ENCODE measurements around the gene CTU2.

The CTU2 gene

GRCh38 chr16:88685156-88686061 lies 20.9 kb upstream of the CTU2 start:
- no peak for TF ChIP-seq CREB1 (IDR thresholded peaks at IDR 0.05; ENCODE audit: low read depth)
- TF ChIP-seq ZBTB7A (IDR thresholded peaks at IDR 0.05; ENCODE audit: low read depth): peak; percentile 20

- no peak for TF ChIP-seq NFIC (IDR thresholded peaks at IDR 0.05)
- TF ChIP-seq YY1 (IDR thresholded peaks at IDR 0.05; ENCODE audit: low read depth): no peak
- no peak for TF ChIP-seq MAX (IDR thresholded peaks at IDR 0.05)
- peak; percentile 11; the same call in 1 of the 2 replicates for TF ChIP-seq TCF12 (IDR thresholded peaks at IDR 0.05; ENCODE audit: low read depth)
- no peak for TF ChIP-seq TEAD4 (IDR thresholded peaks at IDR 0.05)
- no peak; the same call in 1 of the 2 replicates for TF ChIP-seq ZBTB7A (IDR thresholded peaks at IDR 0.05; ENCODE audit: low read depth)
- TF ChIP-seq FOXM1 (IDR thresholded peaks at IDR 0.05; ENCODE audit: borderline replicate concordance, low read depth): no peak
These were observed 20.3 kb upstream of the CTU2 start for GRCh38 chr16:88686062-88686438.

- TF ChIP-seq NFIC (IDR thresholded peaks at IDR 0.05) (0 out of 2 replicates have a peak, but pooled peaks have one; percentile 13), CREB1 (IDR thresholded peaks at IDR 0.05; ENCODE audit: low read depth) (no peak), TAF1 (IDR thresholded peaks at IDR 0.05; ENCODE audit: low read depth) (peak; percentile 33; the same call in 1 of the 2 replicates), MAX (IDR thresholded peaks at IDR 0.05) (peak; percentile 69), EGR1 (IDR thresholded peaks at IDR 0.05) (peak; percentile 76)
These were observed 19.7 kb upstream of the CTU2 start, which contains the start of gene SNAI3 for GRCh38 chr16:88686439-88687253. Gene SNAI3, minus strand, starts transcription at chr16:88686507. Its CDS starts 101 bp downstream, at chr16:88686406.

- no peak for TF ChIP-seq MAX (IDR thresholded peaks at IDR 0.05)
- no peak for TF ChIP-seq CEBPB (IDR thresholded peaks at IDR 0.05)
- no peak for TF ChIP-seq TCF12 (IDR thresholded peaks at IDR 0.05; ENCODE audit: low read depth)
- TF ChIP-seq NFIC (IDR thresholded peaks at IDR 0.05): no peak
- TF ChIP-seq USF1 (IDR thresholded peaks at IDR 0.05): no peak
- no peak for TF ChIP-seq TEAD4 (IDR thresholded peaks at IDR 0.05)
- no peak for TF ChIP-seq CREB1 (IDR thresholded peaks at IDR 0.05; ENCODE audit: low read depth)
- no peak for TF ChIP-seq TAF1 (IDR thresholded peaks at IDR 0.05; ENCODE audit: low read depth)
- TF ChIP-seq EP300 (IDR thresholded peaks at IDR 0.05; ENCODE audit: borderline replicate concordance): no peak
- TF ChIP-seq FOXM1 (IDR thresholded peaks at IDR 0.05; ENCODE audit: borderline replicate concordance, low read depth): no peak
- no peak for TF ChIP-seq ZBTB7A (IDR thresholded peaks at IDR 0.05; ENCODE audit: low read depth)
- TF ChIP-seq REST (IDR thresholded peaks at IDR 0.05; ENCODE audit: low read depth): no peak
- TF ChIP-seq YY1 (IDR thresholded peaks at IDR 0.05; ENCODE audit: low read depth): no peak
- TF ChIP-seq EGR1 (IDR thresholded peaks at IDR 0.05): no peak
- no peak for TF ChIP-seq RAD21 (IDR thresholded peaks at IDR 0.05; ENCODE audit: low read depth)
These were observed 19.1 kb upstream of the CTU2 start for GRCh38 chr16:88687254-88687576.

- TF ChIP-seq EP300 (IDR thresholded peaks at IDR 0.05; ENCODE audit: borderline replicate concordance) (no peak), REST (IDR thresholded peaks at IDR 0.05; ENCODE audit: low read depth) (no peak), CEBPB (IDR thresholded peaks at IDR 0.05) (no peak), TCF12 (IDR thresholded peaks at IDR 0.05; ENCODE audit: low read depth) (no peak), ZBTB7A (IDR thresholded peaks at IDR 0.05; ENCODE audit: low read depth) (no peak), YY1 (IDR thresholded peaks at IDR 0.05; ENCODE audit: low read depth) (no peak), RAD21 (IDR thresholded peaks at IDR 0.05; ENCODE audit: low read depth) (no peak), NFIC (IDR thresholded peaks at IDR 0.05) (no peak), USF1 (IDR thresholded peaks at IDR 0.05) (no peak), TEAD4 (IDR thresholded peaks at IDR 0.05) (no peak), MAX (IDR thresholded peaks at IDR 0.05) (no peak), CREB1 (IDR thresholded peaks at IDR 0.05; ENCODE audit: low read depth) (no peak), EGR1 (IDR thresholded peaks at IDR 0.05) (no peak), TAF1 (IDR thresholded peaks at IDR 0.05; ENCODE audit: low read depth) (no peak)
These were observed 18.7 kb upstream of the CTU2 start for GRCh38 chr16:88687676-88688012.

All from Ishikawa (cell line).